NCI-H187 treated with DMSO at 0.1 percent for 48 hours (cell line): ENCODE results near the gene F3.

Experiments
- DNase-seq: peaks from one replicate; lab custom pipeline; 2025; lab: John Stamatoyannopoulos, UW

The F3 gene

GRCh38 chr1:94527447-94528031 lies 14.0 kb downstream of the F3 start:
- no peak for DNase-seq

GRCh38 chr1:94526152-94526980 lies 15.2 kb downstream of the F3 start:
- DNase-seq = no peak

- DNase-seq = no peak
Observed at GRCh38 chr1:94524531-94524930, 17.0 kb downstream of the F3 start.

GRCh38 chr1:94522304-94522703 lies 19.3 kb downstream of the F3 start:
- DNase-seq = no peak

GRCh38 chr1:94519351-94519750 lies 22.2 kb downstream of the F3 start:
- DNase-seq = no peak

GRCh38 chr1:94515296-94515947 lies 26.1 kb downstream of the F3 start:
- DNase-seq = no peak

- no peak for DNase-seq
Observed at GRCh38 chr1:94514095-94514727, 27.3 kb downstream of the F3 start.

- no peak for DNase-seq
Observed at GRCh38 chr1:94512816-94513215, 28.7 kb downstream of the F3 start.

GRCh38 chr1:94504601-94505000 lies 37.0 kb downstream of the F3 start:
- no peak for DNase-seq

GRCh38 chr1:94503153-94503552 lies 38.4 kb downstream of the F3 start:
- no peak for DNase-seq

- DNase-seq = no peak
Observed at GRCh38 chr1:94501935-94502334, 39.6 kb downstream of the F3 start.

GRCh38 chr1:94501426-94501825 lies 40.1 kb downstream of the F3 start:
- DNase-seq = no peak

GRCh38 chr1:94496076-94496755 lies 45.3 kb downstream of the F3 start:
- DNase-seq = no peak

- no peak for DNase-seq
Observed at GRCh38 chr1:94490556-94490955, 51.0 kb downstream of the F3 start.

GRCh38 chr1:94486990-94487389 lies 54.6 kb downstream of the F3 start:
- DNase-seq = no peak

GRCh38 chr1:94481473-94481933 lies 60.1 kb downstream of the F3 start:
- DNase-seq = peak; percentile 18

GRCh38 chr1:94479682-94480081 lies 61.9 kb downstream of the F3 start:
- DNase-seq = no peak
